Activated CD8-positive, alpha-beta memory T cell treated with anti-CD3 and anti-CD28 coated beads, Interleukin-2, amount 50 U/mL, for 1 hour (primary cell): ENCODE measurements around the gene KCNT2.
"Not testable (repeated sequence)": the region's sequence is repeated elsewhere in the genome, so short reads cannot be mapped to it uniquely, and the experiment has no call there.

Source experiments
- DNase-seq: peaks from one replicate; pipeline ENCODE4 v3.0.0-alpha.2; 2020; ENCODE audit errors: extremely low read depth

The KCNT2 gene

DNA sequence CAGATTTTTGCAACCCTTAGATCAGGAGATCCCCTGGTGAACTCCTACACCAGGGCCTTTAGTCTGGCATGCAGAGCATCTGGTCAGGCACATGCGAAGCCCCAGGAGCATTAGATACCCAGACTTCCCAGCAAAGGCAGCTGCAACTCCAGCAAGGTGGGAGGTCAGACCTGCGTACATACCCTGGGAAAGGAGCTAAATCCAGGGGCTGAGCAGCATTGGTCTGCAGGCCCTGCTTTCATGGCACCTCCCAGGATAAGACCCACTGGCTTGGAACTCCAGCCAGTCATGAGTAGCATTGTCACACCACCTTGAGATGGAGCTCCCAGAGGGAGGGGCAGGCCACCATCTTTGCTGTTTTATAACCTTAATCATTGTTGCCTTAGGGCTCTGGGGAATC is 92.3 kb downstream of the KCNT2 start:
- DNase-seq = no peak

DNA sequence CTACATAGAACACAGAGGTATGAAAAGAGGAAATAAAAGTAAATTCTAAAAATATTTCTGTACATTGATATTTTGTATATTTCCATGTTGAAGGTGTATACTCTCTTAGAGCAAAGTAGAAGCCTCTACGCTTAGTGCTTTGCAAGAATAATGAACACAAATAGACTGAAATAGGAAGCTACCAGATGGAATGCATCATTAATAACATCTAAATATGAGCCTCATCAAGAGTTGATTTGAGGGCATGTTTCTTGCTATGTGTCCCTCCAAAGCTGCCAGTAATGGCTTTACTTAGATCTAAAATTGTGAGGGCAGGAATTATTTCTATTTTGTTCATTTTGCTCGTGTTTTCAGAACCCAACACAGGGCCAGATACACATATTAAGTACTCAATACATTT is 94.4 kb downstream of the KCNT2 start:
- DNase-seq = no peak

DNA sequence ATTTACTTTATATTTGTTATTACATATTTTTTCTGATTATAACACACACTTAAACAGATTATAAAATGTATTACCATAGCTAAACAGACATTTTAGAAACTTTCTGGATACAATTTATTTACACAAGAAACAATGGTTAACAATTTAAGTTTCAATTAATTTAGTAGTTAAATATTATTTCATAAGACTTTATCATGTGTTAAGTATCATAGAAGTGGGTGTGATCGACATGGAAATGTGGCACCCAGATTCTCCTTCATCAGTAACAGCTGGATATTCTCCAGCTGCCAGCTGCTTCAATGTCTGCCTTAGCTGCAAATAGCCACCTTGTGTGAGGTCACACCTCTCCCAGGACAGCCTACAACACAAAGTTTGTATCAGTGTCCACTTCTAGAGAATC is 97.8 kb downstream of the KCNT2 start:
- DNase-seq = no peak

DNA sequence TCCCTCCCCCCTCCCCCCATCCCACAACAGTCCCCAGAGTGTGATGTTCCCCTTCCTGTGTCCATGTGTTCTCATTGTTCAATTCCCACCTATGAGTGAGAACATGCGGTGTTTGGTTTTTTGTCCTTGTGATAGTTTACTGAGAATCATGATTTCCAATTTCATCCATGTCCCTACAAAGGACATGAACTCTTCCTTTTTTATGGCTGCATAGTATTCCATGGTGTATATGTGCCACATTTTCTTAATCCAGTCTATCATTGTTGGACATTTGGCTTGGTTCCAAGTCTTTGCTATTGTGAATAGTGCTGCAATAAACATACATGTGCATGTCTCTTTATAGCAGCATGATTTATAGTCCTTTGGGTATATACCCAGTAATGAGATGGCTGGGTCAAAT is 104.0 kb downstream of the KCNT2 start:
- DNase-seq = not testable (repeated sequence)

DNA sequence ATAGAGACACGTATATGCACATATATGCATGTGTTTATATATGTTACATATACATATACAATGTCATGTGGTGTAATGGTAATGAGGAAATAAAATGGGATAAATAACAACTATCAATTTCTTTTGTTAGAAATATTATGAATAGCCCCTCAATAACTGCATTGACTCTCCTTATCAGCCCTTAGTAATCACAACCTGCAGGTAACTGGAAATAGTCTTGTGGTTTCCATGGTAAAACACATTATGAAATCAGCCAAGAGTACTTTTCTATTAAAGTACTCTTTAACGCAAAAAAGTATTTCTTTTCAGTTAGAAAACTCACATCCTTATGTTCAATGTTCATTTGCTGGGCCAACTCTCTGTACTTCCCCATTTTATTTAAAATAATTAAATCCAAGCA is 105.8 kb downstream of the KCNT2 start:
- DNase-seq = no peak

DNA sequence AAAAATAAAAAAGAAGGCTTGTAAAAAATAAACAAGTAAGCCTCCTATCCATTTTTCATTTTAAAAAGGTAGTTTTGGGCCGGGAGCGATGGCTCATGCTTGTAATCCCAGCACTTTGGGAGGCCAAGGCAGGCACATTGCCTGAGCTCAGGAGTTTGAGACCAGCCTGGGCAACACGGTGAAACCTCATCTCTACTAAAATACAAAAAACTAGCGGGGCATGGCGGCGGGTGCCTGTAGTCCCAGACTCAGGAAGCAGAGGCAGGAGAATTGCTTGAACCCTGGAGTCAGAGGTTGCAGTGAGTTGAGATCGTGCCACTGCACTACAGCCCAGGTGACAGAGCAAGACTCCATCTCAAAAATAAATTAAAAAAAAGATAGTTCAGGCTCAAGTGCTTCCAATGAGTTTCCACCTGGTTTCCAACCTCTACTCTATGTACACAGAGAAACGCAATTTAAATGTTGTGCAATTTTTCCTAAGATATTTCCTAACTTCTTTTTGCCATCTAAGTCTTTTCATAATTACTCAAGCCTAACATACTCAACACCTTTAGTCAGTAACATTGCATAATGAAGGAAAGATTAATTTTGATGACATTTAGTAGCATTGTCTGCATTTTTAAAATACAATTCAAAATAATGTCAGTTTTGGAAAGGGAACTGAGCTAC is 106.3 kb downstream of the KCNT2 start:
- DNase-seq = no peak

DNA sequence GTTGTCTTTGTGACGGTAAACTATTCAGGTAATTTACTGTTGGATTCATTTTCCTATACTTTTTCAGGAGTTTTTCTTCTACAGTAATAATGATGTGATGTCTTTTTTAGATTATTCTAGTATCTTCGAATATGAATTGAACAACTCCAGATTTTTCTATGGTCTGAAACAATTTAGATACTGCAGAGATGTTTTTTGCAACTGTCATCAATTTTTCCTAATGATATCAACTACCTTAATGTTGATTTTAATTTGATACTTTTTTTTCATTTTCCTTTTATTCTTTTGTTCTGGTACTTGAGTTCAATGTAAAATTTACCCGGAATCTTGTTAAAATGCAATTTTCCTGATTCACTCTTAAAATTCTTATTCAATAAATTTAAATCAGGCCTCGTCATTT is 110.4 kb downstream of the KCNT2 start:
- DNase-seq = no peak

DNA sequence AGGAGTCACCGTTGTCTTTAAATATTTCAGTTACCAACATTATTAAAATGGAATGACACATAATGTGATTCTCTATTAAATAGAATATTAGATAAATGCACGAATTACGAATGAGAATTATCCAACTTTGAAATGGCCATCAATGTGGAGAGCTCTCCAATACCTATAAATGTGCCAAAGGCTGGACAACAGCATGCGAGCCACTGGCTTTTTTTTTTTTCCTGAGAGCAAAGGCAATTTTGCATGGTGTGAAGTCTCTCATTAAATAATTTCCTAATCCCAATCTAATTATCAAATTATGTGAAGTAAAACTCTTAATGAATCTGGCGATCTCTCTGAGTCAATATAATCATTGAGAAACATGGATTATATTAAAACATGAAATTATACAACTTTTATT is 113.5 kb downstream of the KCNT2 start:
- no peak for DNase-seq

DNA sequence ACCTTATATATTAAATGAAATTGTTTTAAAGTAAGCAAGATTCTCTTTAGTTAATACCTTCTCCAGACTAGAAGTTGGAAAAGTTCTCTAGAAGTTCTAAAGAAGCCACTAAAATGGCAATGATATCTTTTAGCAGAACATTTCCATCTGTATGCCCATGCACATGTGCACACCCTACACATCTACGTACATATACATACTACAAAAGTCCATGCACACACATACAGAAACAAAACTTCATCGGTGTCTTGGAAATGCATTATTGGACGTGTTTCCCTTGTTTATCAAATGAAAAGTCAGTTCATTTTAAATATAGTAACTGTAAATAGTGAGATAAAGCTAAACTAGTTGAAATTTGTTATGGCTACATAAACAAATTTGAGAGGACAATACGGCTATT is 114.4 kb downstream of the KCNT2 start:
- DNase-seq = no peak

DNA sequence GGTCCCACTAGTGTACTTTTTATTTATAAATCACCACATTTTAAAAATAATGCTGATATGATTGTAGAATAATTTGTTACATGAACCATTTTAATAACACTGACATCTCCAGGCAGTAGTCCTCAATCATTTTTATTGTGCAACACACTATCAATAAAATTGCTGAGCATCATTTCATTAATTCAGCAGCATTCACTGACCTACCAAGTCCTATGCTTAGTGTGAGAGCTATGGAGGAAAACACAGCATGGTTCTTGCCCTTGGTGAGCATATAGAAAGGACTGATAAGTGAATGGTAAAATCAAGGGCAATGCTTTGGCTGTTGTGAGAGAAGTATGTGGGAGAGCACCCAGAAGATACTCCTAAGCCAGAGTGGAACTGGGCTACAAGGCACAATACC is 119.7 kb downstream of the KCNT2 start:
- no peak for DNase-seq

DNA sequence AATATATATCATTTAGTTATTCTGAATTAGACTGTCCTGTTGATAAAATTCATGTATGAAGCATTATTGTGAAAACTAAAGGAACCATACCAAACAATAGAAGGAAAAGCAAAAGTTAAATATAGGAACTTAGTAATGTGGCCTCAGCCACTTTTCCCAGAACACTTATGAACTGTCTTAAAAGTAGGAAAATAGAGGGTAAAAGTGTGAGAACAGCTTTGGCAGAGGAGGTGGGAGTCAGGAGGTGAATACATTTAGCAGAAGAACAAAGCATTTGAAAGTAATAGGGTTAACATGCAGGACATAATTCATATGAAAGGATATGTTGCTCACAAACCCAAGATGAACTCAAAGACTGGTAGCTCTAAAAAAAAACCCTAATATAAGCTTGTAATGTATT is 121.9 kb downstream of the KCNT2 start:
- no peak for DNase-seq

DNA sequence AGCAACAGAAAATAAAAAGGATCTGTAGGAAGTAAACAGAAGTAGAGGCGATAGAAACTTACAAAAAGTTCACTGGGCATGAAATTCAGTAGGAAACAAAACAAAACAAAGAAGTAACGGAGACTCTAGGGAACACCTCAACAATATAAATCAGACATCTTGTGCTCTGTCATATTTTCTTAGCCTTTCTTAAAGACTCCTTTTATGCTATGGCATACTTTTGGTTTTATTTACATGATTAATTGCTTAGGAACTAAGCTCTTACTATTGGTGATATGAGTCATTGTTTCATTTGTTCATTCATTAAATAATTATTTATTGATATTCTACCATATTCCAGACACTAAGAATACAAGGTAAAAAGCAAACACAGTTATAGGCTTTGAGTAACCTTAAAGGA is 126.6 kb downstream of the KCNT2 start:
- no peak for DNase-seq

DNA sequence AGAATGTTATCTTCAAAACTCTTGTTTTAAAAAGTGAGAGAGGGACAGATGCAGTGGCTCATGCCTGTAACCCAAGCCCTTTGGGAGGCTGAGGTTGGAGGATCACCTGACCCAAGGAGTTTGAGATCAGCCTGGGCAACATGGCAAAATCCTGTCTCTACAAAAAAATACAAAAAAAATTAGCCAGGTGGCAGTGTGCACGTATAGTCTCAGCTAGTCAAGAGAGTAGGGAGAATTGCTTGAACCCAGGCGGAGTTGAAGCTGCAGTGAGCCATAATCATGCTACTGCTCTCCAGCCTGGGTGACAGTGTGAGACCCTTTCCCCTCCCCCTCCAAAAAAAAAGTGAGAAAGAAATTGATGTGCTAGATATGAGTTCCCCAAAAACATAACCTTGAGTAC is 131.0 kb downstream of the KCNT2 start:
- DNase-seq = no peak

DNA sequence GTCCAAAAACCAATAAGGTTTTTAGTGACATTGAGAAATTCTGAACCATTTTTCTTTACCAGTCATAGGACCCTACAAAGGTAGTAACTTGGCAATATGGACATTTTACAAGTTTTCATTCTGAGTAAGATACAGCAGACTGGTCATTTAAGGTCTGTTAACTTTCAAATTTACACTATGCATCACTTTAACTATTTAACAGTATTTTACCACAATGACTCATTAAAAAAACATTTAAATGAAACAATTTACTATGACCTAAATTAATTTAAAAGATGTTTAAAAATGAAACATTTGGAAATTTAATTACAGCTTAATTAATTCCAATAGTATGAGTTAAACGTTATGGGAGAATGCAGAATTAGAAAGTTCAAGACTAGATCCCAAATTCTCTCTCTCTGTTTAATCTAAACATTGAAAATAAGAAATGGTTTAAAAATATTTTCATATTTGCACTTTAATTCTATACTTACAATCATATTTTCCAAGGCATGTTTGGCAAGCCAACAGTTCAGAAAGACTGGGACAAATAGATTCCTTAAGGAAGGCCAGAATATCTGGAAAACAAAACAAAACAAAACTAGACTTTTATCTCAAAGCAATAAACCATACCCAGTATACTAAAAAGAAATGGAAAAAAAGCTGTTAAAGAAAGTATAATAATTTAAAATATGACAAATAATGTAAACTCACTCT is 140.9 kb downstream of the KCNT2 start:
- no peak for DNase-seq

DNA sequence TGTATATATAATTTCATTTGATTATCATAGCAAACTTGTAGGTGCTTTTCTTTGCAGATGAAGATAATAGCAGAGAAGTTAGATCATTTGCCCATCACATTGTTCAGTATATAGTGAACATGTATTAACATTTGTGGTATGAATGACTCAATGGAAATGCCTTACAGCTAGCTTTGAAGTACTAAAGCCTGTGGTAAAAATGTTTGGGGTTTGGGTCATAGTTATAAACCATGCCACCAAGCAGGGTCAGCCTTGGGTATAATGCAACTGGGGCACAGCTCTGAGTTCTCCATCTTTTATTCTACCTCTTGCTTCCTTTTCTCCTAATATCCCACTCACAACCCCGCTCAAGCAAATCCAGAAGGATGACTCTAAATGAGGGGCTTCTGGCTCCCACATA is 141.6 kb downstream of the KCNT2 start:
- no peak for DNase-seq

DNA sequence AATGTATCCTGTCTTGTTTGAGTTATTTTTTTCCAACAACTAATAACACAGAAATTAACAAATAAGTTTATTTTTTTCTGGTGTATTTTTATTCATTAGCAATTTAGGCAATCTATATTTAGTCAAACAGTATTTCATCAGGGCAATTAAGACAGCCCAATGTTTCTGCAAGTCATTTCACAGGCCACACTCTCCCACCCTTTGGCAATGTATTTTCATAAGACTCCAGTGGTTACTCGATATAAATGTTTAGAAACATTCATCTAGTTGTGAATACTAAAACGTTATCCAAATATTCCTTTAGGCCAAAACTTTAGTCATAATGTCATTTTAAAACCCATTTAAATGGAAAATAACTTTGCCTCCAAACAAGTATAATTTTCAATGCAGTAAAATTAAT is 142.1 kb downstream of the KCNT2 start:
- DNase-seq = no peak

DNA sequence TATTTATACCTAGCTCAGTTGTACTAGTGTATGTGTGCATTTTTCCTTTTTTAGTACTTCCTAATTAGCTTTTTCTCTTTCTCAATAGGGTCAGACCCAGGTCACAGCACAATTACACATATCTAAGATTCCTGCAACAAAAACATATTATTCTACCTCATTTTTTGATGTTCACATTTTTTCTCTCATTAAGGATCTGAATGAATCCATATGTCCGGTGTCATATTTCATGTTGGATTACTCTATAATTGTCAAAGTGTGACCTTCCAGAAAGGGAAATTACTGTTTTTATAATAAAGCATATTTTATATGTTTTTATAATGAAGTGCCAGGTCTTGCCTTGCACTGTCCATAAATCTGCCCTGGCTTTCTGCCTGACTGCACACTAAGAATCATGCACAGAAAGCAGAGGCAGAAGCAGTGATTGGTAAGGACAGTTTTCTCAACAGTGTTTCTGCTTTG is 143.7 kb downstream of the KCNT2 start:
- no peak for DNase-seq

DNA sequence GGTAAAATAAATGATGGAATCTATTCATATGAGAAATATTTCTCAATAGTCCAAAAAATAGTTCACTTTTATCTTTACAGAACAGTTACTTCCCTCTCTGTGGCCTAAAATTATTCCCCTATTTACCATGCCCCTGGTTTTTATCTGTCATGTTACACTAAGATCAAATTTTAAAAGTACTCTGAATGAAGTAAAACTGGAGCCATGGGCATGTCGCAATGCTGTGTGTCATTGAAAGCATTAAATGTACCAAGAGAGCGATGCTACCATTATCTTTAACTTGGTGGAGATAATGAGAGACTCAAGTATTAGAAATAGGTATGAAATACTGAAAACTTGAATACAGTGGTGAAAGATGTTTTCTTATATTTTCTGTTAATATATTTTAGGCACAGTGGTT is 146.2 kb downstream of the KCNT2 start:
- DNase-seq = no peak

DNA sequence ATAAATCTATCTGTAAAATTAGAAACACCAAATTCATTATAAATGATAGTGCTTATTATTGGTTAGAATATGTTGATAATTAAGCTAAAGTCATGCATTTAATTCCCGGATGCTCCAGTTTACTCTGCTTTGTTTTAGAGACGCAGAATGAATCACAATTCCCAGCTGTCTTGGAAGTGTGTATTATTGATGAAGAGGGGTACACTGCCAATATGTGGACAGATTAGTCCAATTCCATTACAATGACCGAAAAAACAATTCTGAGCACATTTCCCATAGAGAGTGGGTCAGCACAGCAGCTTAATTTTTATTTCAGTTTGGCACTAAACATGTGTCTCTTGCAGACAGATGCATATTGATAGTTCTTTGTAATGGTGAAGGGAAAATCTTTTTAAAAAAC is 146.7 kb downstream of the KCNT2 start:
- DNase-seq = no peak

DNA sequence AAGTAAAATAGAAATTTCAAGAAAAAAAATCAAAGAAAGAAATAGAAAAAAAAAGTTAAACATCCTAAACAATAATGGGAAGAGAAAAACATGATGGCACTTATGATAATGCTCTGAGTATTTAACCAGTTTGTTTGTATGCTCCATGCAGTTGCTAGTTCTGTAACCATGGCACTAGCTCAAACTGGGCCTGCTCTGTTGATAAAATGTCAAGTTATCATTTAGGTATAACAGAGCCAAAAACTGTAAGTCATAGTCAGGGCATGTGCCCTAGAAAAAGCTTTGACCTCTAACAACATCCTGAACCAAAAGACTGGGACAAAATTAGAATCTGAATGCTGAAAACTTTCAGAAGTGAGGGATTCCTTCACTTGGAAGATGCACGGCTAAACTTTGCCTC is 148.9 kb downstream of the KCNT2 start:
- DNase-seq = no peak

DNA sequence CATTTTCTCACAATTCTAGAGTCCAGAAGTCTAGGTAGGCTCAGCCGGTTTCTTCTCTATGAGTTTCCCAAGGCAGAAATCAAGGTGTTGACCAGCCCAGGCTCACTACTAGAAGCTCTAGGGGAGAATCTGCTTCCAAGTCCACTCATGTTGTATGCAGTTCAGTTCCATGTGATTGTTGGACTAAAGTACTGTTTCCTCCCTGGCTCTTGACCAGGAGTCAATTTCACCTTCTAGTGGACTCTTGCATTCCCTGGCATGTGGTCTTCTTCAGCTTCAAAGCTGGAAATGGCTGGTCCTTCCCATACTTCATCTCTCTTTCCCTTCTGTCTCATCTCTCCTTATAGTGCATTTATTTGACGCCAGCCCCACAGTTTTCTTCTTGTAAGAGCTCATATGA is 153.4 kb downstream of the KCNT2 start:
- no peak for DNase-seq

DNA sequence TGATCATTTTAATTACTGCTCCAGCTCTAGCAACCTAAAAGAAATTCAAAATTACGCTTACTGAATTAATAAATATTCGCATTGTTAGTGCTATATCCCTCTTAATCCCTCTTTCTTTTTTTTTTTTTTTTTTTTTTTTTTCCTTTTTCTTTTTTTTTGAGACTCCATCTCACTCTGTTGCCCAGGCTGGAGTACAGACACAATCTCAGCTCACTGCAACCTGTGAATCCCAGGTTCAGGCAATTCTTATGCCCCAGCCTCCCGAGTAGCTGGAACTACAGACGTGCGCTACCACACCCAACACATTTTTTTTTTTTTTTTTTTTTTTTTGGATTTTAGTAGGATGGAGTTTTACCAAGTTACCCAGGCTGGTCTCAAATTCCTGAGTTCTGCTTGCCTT is 157.1 kb downstream of the KCNT2 start:
- DNase-seq = no peak

DNA sequence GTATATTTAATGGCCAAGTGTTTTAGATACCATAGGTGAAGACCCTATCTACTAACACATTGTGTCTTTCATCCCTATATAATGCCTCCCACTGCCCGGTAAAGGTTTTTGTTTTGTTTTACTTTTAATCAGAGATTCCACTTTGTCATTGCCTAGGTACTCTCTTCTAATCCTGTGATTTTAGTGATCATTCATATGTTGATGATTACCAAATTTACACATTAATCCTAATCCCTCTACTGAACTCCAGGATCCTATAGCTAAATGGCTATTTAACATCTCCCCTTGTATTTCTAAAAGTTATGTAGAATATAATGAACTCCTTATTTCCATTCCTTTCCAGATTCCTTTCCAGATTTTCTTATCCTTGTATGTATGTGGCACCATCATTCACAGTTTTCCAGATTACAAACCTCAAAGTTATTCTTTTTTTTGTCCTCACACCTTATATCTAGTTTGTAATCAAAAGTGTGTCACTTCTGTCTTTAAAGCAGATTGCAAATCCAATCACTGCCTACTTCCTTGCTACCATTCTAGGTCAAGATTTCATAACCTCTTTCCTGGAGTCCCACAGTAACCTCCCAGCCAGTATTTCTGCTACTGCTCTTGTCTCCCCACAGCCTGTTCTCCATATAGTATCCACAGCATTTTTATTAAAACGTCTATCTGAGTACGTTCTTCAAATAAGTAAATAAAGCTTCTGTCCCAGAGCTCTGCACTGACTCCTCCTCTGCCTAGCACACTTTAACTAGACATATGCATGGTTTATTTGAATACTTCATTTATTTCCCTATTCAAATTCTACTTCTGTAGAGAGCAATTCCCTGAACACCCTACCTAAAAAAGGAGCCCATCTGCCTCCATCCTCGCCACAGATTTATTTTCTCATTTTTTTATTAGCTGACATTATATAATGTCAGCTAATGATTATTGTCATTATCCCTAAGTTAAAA is 157.8 kb downstream of the KCNT2 start:
- DNase-seq = no peak
